Measurements from ENCODE around the gene OR52K1.
"Not testable (repeated sequence)": the region's sequence is repeated elsewhere in the genome, so short reads cannot be mapped to it uniquely, and the experiment has no call there.

OR52K1 gene

GRCh38 chr11:4491878-4492606, 9.6 kb downstream of the OR52K1 start:
- DNase-seq (ENCODE audit: low spot score) = no peak

DNA sequence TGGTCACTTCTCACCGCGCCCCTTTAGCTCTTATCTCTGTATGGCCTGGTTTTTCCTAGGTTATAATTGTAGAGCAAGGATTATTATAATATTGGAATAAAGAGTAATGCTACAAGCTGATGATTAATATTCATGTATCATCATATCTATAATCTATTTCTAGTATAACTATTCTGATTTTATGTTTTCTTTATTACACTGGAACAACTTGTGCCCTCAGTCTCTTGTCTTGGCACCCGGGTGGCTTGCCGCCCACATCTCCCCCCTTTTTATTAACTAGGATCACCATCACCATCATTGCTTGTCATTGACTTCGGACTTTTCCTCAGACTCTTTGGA, 11.0 kb downstream of the OR52K1 start:
- DNase-seq (ENCODE audit: low spot score) = peak; percentile 1

GRCh38 chr11:4495487-4495886, 13.0 kb downstream of the OR52K1 start:
- DNase-seq (ENCODE audit: low spot score) = no peak

DNA sequence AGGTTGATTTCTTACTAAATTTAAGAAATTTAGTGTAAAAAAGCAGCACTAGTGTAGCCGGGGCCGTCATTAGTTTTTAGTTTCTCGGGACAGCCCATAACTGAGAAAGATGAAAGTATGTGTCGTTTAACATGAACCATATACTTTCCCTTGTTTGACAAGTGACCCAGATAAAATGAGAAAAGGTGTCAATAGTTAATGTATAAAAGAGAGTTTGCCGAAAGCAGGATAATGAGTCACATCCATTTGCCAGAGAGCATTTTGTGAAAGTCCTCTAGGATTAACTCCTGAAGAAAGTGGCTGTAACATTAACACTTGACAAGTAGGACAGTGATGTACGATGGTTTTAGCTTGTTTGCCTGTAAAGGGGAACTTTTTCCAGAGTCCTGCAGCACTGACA, 13.5 kb downstream of the OR52K1 start:
- no peak for DNase-seq (ENCODE audit: low spot score)

DNA sequence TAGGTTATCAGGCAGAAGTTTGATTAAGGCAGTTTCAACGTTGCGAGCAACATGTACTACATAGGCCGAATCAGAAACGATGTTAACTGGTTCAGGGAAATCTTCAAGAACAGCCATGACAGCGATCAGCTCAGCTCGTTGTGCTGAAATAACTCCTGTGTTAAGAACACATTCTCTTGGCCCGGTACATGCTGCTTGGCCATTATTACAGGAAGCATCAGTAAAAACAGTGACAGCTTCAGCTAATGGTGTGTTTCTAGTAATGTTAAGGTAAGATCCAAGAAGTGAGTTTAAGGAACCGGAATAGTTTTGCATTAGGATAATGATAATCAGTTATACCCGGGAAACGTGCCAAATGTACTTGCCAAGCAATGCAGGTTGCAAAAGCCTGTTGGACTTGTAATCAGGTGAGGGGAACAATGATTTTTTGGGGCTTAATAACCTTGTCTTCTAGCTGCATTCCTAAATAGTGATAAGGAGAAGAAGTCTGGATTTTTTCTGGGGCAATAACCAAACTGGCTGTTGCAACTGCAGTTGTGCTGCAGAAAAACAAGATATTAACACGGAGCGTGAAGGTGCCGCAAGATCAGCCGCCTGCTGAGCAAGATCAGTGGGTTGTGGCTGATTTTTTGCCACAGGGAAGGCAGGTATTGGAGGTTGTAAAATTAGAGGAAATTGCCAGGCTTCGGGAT, 14.3 kb downstream of the OR52K1 start:
- no peak for DNase-seq (ENCODE audit: low spot score)

GRCh38 chr11:4508886-4509285, 26.4 kb downstream of the OR52K1 start:
- DNase-seq (ENCODE audit: low spot score) = no peak

- DNase-seq (ENCODE audit: low spot score) = no peak
These were observed 29.1 kb downstream of the OR52K1 start for GRCh38 chr11:4511282-4512245.

- DNase-seq (ENCODE audit: low spot score) = no peak
These were observed 31.8 kb downstream of the OR52K1 start for GRCh38 chr11:4514196-4514595.

- DNase-seq (ENCODE audit: low spot score) = no peak
These were observed 39.9 kb downstream of the OR52K1 start for GRCh38 chr11:4522339-4522738.

DNA sequence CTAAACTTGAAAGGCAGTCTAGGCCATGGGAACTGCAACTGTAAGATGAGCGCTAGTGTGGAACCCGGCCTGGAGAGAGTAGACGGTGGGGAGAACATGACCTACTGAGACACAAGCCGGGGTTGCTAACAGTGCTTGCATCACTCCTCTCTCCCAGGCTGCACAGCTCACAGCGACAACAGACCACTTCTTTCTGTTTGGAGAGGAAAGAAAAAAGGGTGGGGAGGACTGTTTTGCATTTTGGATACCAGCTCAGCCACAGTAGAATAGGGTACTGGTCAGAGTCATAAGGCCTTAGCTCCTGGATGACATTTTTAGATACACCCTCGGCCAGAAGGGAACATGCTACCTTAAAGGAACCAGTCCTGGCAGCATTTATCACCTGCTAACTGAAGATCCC, 40.3 kb downstream of the OR52K1 start:
- DNase-seq (ENCODE audit: low spot score) = no peak

DNA sequence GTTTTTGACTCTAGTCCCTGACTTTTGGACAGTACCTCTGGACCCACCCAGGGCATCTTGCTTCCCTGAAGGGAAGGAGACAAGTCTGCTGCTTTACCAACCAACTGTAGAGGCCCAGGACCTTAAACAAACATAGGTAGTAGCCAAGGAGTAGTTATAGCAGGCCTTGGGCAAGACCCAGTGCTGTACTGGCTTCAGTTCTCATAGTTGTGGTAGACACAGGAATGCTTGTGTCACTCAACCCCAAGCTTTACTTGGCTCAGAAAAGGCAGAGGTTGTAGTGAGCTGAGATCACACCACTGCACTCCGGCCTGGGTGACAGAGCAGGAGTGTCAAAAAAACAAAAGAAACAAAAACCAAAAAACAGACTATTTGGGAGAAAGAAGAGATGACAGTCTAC, 41.2 kb downstream of the OR52K1 start:
- DNase-seq (ENCODE audit: low spot score) = no peak

GRCh38 chr11:4527926-4528325, 45.5 kb downstream of the OR52K1 start:
- DNase-seq (ENCODE audit: low spot score) = no peak

GRCh38 chr11:4531686-4532085, 49.2 kb downstream of the OR52K1 start:
- not testable (repeated sequence) for DNase-seq (ENCODE audit: low spot score)

DNA sequence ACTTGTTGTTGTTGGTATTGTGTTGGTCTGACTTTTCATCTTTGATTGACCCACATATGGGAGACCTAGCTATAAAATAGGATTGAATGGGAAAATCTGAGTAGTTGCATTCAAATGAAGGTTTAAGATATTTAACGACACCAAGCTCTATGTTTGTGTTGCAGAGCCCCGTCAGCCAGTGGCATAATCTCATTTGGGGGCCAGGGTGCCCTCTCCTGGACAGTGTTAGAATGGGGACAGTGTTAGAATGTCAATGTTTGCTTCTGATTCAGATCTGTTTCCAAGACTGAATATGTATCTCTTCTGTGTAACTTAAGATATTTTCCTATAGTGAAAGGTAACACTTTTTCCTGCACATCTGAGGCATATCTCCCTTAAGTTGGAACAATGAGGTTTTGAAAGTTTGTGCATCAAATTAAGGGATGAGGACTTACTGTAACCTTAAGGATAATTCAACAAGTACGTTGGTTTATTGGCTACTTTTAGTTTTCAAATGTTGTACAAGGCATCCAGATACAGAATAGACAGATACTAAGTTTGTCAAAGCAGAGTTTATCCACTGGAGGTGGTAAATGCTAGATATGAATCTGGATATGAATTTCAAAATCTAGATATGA, 57.3 kb downstream of the OR52K1 start:
- DNase-seq (ENCODE audit: low spot score) = peak; percentile 57

DNA sequence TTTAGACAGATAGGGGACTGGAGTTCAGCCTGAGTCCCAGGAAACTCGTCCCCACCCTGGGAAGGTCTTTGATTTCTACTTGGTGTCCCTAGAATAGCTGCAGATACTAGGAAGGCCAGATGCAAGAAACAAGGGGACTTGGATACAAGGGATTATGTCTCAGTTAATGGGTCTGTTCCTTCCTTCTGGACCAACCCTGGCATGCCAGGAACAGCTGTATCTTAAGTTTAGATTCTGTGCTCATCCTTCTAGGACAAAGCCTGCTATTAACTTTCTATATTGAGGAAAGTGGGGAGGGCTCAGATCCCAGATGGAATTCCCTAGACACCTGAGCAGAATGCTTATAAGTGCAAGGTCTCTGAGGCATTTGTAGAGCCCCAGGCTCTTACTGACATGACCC, 58.6 kb downstream of the OR52K1 start:
- DNase-seq (ENCODE audit: low spot score) = no peak

Data from NAMALWA (cell line).